Thyroid gland (tissue), 4 donors: ENCODE measurements around the gene MSL3. TPM values are rescaled to one million over a fixed set of nuclear protein-coding genes. Genes with fewer than 3 reads are reported as not detected.

Source experiments
- DNase-seq, 2 donors: peaks; one replicate each; pipeline ENCODE4 v3.0.0-alpha.2; 2019
- H3K27ac ChIP-seq, 3 donors: fragments of 200-600 bp; sonication (generic); 1 replicate in 2 of 3; 2 replicates in 1 of 3; pipeline ENCODE4 v1.5.1; 2016 to 2019; ENCODE audit warnings: mild to moderate bottlenecking in 1 of 3, moderate library complexity in 1 of 3
- H3K27me3 ChIP-seq: fragments of 200-600 bp; sonication (generic); one replicate; pipeline ENCODE4 v1.5.1; 2019
- H3K36me3 ChIP-seq, 2 donors: fragments of 200-600 bp; sonication (generic); one replicate each; pipeline ENCODE4 v1.5.1; 2016 to 2019
- H3K4me1 ChIP-seq, 2 donors: fragments of 200-600 bp; sonication (generic); one replicate each; pipeline ENCODE4 v1.5.1; 2017 to 2019
- H3K4me3 ChIP-seq, 3 donors: fragments of 200-600 bp; sonication (generic); replicated peaks in 1 of 3; 1 replicate in 2 of 3; 2 replicates in 1 of 3; pipeline ENCODE4 v1.5.1; 2016; ENCODE audit warnings: mild to moderate bottlenecking in 1 of 3
- H3K9me3 ChIP-seq: fragments of 200-600 bp; sonication (generic); one replicate; pipeline ENCODE4 v1.5.1; 2017
- POLR2A ChIP-seq, 2 donors: fragments of 450-650 bp; IDR thresholded peaks; one replicate each; pipeline ENCODE4 v1.6.1; 2017; ENCODE audit warnings: antibody characterized with exemption in 2 of 2, mild to moderate bottlenecking in 2 of 2, moderate library complexity in 1 of 2
- WGBS, 2 donors: methylation state at CpG; one replicate each; pipeline ENCODE4 v1.1.5; 2017; 5-methylcytosine and 5-hydroxymethylcytosine counted together
- intact Hi-C: fragments of 100-400 bp; cut with DNase I; formaldehyde crosslinking; loops from one replicate; pipeline ENCODE4 v1.15.1; 2023
- total RNA-seq, 4 donors: library from RNA; depleted of rRNA; stranded (reverse); fragments of >200 nt; gene quantifications; one replicate each; pipeline ENCODE4 v1.2.3, GENCODE V29; 2016
- TF ChIP-seq, protein P1 (sequence below), 6 experiments: fragments of 200-600 bp in 3 of 6; fragments of 450-650 bp in 3 of 6; sonication (generic) in 3 of 6; IDR thresholded peaks; one replicate each; pipeline ENCODE4 v1.5.1; 2016 to 2019; ENCODE audit warnings: antibody characterized with exemption in 6 of 6, mild to moderate bottlenecking in 2 of 6, inconsistent platforms in 1 of 6, moderate library complexity in 1 of 6

Gene MSL3
- total RNA-seq, 4 donors from 2014 or later: 18.4 to 21.8 (median 21.6) TPM

DNA sequence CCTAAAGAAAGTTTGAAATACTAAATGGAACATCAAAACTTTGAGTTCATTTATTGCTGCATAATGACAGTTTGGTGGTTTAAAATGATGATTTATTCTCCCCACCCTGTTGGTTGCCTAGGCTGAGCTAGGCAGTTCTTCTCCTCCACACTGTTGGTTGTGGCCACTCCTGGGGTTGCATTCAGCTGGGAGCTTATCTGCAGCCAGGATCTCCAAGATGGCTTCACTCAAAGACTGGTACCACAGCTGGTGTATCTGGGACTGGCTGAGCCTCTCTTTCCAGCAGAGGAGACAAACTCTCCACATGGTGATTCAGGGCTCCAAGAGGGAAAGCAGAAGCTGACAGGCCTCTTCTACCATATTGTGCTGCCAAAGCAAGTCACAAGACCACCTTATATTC lies 33.1 kb downstream of the MSL3 start:
- intact Hi-C loops: no loop called here
- Histone ChIP-seq H3K27me3 (no peaks in the 10 kb centered on the region), H3K27ac (no peak overlapping the region), H3K9me3 (no peaks in the 10 kb centered on the region), H3K4me3 (no peak overlapping the region), H3K36me3 (no peaks in the 10 kb centered on the region), H3K4me1 (no peaks in the 10 kb centered on the region)
- no peak for TF ChIP-seq POLR2A (IDR thresholded peaks at IDR 0.05)
- TF ChIP-seq, protein P1, sequence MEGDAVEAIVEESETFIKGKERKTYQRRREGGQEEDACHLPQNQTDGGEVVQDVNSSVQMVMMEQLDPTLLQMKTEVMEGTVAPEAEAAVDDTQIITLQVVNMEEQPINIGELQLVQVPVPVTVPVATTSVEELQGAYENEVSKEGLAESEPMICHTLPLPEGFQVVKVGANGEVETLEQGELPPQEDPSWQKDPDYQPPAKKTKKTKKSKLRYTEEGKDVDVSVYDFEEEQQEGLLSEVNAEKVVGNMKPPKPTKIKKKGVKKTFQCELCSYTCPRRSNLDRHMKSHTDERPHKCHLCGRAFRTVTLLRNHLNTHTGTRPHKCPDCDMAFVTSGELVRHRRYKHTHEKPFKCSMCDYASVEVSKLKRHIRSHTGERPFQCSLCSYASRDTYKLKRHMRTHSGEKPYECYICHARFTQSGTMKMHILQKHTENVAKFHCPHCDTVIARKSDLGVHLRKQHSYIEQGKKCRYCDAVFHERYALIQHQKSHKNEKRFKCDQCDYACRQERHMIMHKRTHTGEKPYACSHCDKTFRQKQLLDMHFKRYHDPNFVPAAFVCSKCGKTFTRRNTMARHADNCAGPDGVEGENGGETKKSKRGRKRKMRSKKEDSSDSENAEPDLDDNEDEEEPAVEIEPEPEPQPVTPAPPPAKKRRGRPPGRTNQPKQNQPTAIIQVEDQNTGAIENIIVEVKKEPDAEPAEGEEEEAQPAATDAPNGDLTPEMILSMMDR (IDR thresholded peaks at IDR 0.05): no peak
- no peak for DNase-seq

DNA sequence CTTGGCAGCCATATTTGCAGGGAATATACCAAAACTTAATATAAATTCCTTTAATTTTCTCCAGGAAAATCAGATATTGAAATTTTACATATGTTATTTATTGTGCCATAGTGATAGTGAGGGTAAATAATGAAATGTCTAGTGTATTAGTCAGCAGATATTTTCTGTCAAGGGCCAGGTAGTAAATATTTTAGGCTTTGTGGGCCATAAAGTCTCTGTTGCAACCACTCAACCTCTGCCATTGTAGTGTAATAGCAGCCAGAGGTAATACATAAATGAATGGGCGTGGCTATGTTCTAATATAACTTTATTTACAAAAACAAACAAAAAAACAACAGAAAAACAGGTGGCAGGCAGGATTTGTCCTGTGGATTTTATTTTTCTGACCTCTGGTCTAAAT lies 33.5 kb downstream of the MSL3 start:
- DNase-seq: no peak
- no peak overlapping the region for H3K27ac ChIP-seq
- H3K36me3 ChIP-seq: no peaks in the 10 kb centered on the region
- H3K4me1 ChIP-seq: no peaks in the 10 kb centered on the region
- TF ChIP-seq POLR2A (IDR thresholded peaks at IDR 0.05): no peak
- TF ChIP-seq, protein P1 (IDR thresholded peaks at IDR 0.05): no peak
- intact Hi-C loops: no loop called here
- WGBS, 2 donors: 94 to 96% methylated on average over 1 of the region's 1 CpG
- no peaks in the 10 kb centered on the region for H3K9me3 ChIP-seq
- H3K27me3 ChIP-seq: no peaks in the 10 kb centered on the region
- no peak overlapping the region for H3K4me3 ChIP-seq

DNA sequence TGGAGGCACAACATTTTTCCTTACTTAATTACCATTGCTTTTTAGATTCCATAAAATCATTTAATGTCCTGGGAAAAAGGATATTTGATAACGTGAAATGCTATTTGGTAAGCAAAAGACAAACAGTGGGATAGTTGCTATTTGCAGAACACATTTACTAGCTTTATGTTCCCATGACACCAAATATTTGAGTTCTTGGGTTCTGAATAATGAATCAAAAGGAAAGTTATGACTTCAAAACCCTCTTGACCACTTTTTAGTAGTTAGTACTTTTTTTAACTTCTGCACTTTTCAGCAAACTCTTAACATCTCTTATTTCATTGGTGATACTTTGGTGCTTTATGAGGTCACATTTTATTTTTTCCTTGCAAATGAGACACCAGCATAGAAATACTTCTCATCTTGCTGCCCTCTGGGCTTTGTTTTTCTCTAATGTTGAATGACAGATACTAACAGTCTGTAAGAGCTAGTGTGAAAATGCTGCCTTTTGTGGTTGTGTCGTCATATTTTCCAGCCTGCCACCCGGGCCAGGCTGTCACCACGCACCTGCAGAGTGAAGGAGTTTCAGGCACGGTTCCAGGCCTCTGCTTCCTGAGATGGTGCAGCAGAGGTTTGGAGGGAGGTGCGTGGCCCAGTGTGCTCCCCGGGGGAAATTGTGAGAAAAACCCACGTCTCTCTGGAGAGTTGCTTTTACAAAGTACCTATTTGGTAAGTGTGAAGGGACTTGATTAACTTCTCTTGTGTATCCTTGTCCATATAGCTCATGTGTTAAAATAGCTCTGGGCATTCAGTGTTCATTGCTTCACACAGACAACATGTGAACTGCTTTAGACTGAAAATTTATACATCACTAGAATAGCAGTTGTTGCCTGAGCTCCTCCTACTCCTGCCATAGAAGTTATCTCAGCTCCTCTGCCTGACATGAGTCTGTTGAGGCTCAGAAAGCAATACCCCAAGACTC lies 34.7 kb downstream of the MSL3 start:
- no peaks in the 10 kb centered on the region for H3K36me3 ChIP-seq
- H3K9me3 ChIP-seq: no peaks in the 10 kb centered on the region
- no peaks in the 10 kb centered on the region for H3K4me1 ChIP-seq
- H3K27ac ChIP-seq: no peak overlapping the region
- intact Hi-C loops: no loop called here
- DNase-seq: peak; percentile 36 to 37
- H3K4me3 ChIP-seq: no peak overlapping the region
- TF ChIP-seq POLR2A (IDR thresholded peaks at IDR 0.05): no peak
- TF ChIP-seq, protein P1 (IDR thresholded peaks at IDR 0.05): no peak
- no peaks in the 10 kb centered on the region for H3K27me3 ChIP-seq
- 11 to 19% methylated on average over 5 to 8 of the region's 8 CpGs for WGBS, 2 donors

DNA sequence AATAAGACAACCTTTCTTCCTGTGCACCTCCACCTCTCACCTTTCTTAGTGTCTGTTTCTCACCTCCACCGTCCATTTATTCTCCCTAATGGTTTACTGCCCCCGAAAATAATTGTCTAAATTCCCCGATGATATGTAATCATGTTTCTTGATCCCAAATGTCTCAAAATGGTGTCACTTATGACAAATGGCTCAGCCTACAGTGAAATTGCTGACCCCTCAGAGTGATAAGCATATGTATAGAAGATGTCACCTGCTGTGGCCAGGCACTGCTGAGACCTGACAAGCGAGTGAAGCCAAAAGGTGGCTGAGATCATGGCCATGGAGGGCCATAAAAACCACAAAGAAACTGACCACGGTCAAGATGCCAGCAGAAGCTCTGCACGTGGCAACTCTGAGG lies 35.7 kb downstream of the MSL3 start:
- H3K9me3 ChIP-seq: no peaks in the 10 kb centered on the region
- no peaks in the 10 kb centered on the region for H3K27me3 ChIP-seq
- intact Hi-C loops: no loop called here
- H3K4me1 ChIP-seq: no peaks in the 10 kb centered on the region
- no peak for DNase-seq
- 87 to 94% methylated on average over 5 to 6 of the region's 6 CpGs for WGBS, 2 donors
- no peak overlapping the region for H3K27ac ChIP-seq
- TF ChIP-seq, protein P1 (IDR thresholded peaks at IDR 0.05): no peak
- no peak for TF ChIP-seq POLR2A (IDR thresholded peaks at IDR 0.05)
- no peak overlapping the region for H3K4me3 ChIP-seq
- no peaks in the 10 kb centered on the region for H3K36me3 ChIP-seq

DNA sequence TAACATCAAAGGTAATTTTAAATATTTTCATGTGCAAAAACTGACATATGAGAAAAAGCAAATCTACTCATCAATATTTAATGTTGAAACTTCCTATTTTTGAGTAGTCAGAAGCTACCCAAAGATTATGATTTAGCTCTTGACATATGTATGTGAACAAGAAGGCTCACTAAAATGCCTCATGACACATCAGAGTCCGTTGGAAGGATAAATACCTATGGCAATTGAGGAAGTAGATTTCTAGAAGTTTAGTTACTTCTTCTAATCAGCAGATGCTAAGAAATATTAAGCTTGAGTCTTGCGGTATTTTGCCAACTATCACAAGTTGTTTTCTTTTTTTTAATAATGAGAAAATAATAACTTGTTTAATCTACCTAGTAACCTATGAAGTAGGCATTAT lies 55.3 kb downstream of the MSL3 start:
- Histone ChIP-seq H3K27me3 (no peaks in the 10 kb centered on the region), H3K9me3 (no peaks in the 10 kb centered on the region), H3K4me3 (no peak overlapping the region), H3K27ac (no peak overlapping the region), H3K4me1 (no peaks in the 10 kb centered on the region), H3K36me3 (no peaks in the 10 kb centered on the region)
- TF ChIP-seq, protein P1 (IDR thresholded peaks at IDR 0.05): no peak
- no peak for TF ChIP-seq POLR2A (IDR thresholded peaks at IDR 0.05)
- 76 to 89% methylated on average over 2 of the region's 2 CpGs for WGBS, 2 donors
- DNase-seq: no peak
- intact Hi-C loops: no loop called here
